ENCODE results near the gene A3GALT2.

Gene A3GALT2

DNA sequence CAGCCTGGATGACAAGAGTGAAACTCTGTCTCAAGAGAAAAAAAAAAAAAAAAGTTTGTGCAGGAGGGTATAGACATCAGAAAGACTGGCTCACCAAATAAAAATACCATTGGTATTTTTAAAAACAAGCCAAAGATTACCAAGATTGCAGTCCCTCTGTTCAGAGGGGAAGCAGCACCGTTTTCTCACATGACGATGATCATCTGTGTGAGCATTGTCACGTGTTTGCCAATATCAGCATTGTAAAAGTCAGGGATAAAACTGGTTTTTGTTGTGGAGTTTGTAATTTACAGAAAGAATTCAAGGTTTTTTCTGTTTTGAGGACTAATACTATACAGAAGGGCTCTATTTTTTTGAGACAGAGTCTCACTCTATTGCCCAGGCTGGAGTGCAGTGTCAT is 38.1 kb downstream of the A3GALT2 start:
- TF ChIP-seq ELF4 (IDR thresholded peaks at IDR 0.05) (no peak), FOXK2 (IDR thresholded peaks at IDR 0.05) (no peak), FOXA1 (IDR thresholded peaks at IDR 0.05) (no peak), CTBP1 (IDR thresholded peaks at IDR 0.05; ENCODE audit: borderline replicate concordance) (no peak), ZNF384 (IDR thresholded peaks at IDR 0.05) (no peak)
- no peak for DNase-seq (ENCODE audit: extremely low spot score)
- ChIA-PET POLR2A (no interaction called here), CTCF (no interaction called here)

GRCh38 chr1:33281554-33282303 is 39.2 kb downstream of the A3GALT2 start:
- DNase-seq (ENCODE audit: extremely low spot score): no peak
- POLR2A ChIA-PET: no interaction called here
- CTCF ChIA-PET: no interaction called here
- TF ChIP-seq TARDBP (IDR thresholded peaks at IDR 0.05): no peak
- TF ChIP-seq ELF4 (IDR thresholded peaks at IDR 0.05): no peak
- TF ChIP-seq BHLHE40 (IDR thresholded peaks at IDR 0.05; ENCODE audit: borderline replicate concordance): no peak
- no peak for TF ChIP-seq SUZ12 (IDR thresholded peaks at IDR 0.05)
- no peak for TF ChIP-seq L3MBTL2 (conservative IDR thresholded peaks at IDR 0.05)
- TF ChIP-seq PKNOX1 (IDR thresholded peaks at IDR 0.05): no peak
- TF ChIP-seq FOXM1 (IDR thresholded peaks at IDR 0.05; ENCODE audit: borderline replicate concordance): no peak
- no peak for TF ChIP-seq NFRKB (IDR thresholded peaks at IDR 0.05)
- TF ChIP-seq ARNT (IDR thresholded peaks at IDR 0.05): no peak
- TF ChIP-seq CTBP1 (IDR thresholded peaks at IDR 0.05; ENCODE audit: borderline replicate concordance): no peak
- TF ChIP-seq FOXK2 (IDR thresholded peaks at IDR 0.05): no peak
- TF ChIP-seq FOXA1 (IDR thresholded peaks at IDR 0.05): no peak

GRCh38 chr1:33280091-33280661 is 40.7 kb downstream of the A3GALT2 start:
- POLR2A ChIA-PET: no interaction called here

GRCh38 chr1:33277488-33278084 is 43.3 kb downstream of the A3GALT2 start:
- CTCF ChIA-PET: interaction anchor here (1.5 kb wide), 1 partner anchor 18 kb away, joined by 5 read pairs; no protein-coding TSS in a partner anchor
- POLR2A ChIA-PET: no interaction called here
- no peak for TF ChIP-seq HDGF (IDR thresholded peaks at IDR 0.05; ENCODE audit: borderline replicate concordance)
- TF ChIP-seq FOXK2 (IDR thresholded peaks at IDR 0.05): no peak
- TF ChIP-seq FOXM1 (IDR thresholded peaks at IDR 0.05; ENCODE audit: borderline replicate concordance): no peak
- no peak for TF ChIP-seq NFRKB (IDR thresholded peaks at IDR 0.05)
- DNase-seq (ENCODE audit: extremely low spot score): no peak

More at GRCh38 chr1:33280091-33280661, 40.7 kb downstream of the A3GALT2 start:
- TF ChIP-seq FOXA1 (IDR thresholded peaks at IDR 0.05) (no peak), PKNOX1 (IDR thresholded peaks at IDR 0.05) (no peak), FOXM1 (IDR thresholded peaks at IDR 0.05; ENCODE audit: borderline replicate concordance) (no peak), SP1 (IDR thresholded peaks at IDR 0.05) (no peak), ZNF384 (IDR thresholded peaks at IDR 0.05) (no peak), TARDBP (IDR thresholded peaks at IDR 0.05) (no peak), FOXK2 (IDR thresholded peaks at IDR 0.05) (no peak), ARNT (IDR thresholded peaks at IDR 0.05) (no peak), BHLHE40 (IDR thresholded peaks at IDR 0.05; ENCODE audit: borderline replicate concordance) (no peak), HDGF (IDR thresholded peaks at IDR 0.05; ENCODE audit: borderline replicate concordance) (no peak), ELF4 (IDR thresholded peaks at IDR 0.05) (no peak), CTBP1 (IDR thresholded peaks at IDR 0.05; ENCODE audit: borderline replicate concordance) (no peak), LEF1 (IDR thresholded peaks at IDR 0.05; ENCODE audit: borderline replicate concordance) (no peak)
- CTCF ChIA-PET: no interaction called here
- DNase-seq (ENCODE audit: extremely low spot score): no peak

GRCh38 chr1:33276573-33277298 is 44.2 kb downstream of the A3GALT2 start:
- CTCF ChIA-PET: no interaction called here
- POLR2A ChIA-PET: no interaction called here
- no peak for DNase-seq (ENCODE audit: extremely low spot score)
- TF ChIP-seq ELF4 (IDR thresholded peaks at IDR 0.05): no peak
- TF ChIP-seq TARDBP (IDR thresholded peaks at IDR 0.05): no peak
- TF ChIP-seq ZNF384 (IDR thresholded peaks at IDR 0.05): no peak
- TF ChIP-seq L3MBTL2 (conservative IDR thresholded peaks at IDR 0.05): no peak
- TF ChIP-seq HDGF (IDR thresholded peaks at IDR 0.05; ENCODE audit: borderline replicate concordance): no peak
- no peak for TF ChIP-seq NFRKB (IDR thresholded peaks at IDR 0.05)
- no peak for TF ChIP-seq LEF1 (IDR thresholded peaks at IDR 0.05; ENCODE audit: borderline replicate concordance)
- no peak for TF ChIP-seq BHLHE40 (IDR thresholded peaks at IDR 0.05; ENCODE audit: borderline replicate concordance)
- no peak for TF ChIP-seq FOXA1 (IDR thresholded peaks at IDR 0.05)
- no peak for TF ChIP-seq SP1 (IDR thresholded peaks at IDR 0.05)
- no peak for TF ChIP-seq PKNOX1 (IDR thresholded peaks at IDR 0.05)
- no peak for TF ChIP-seq SUZ12 (IDR thresholded peaks at IDR 0.05)
- TF ChIP-seq CTBP1 (IDR thresholded peaks at IDR 0.05; ENCODE audit: borderline replicate concordance): no peak

Measured in HEK293T (cell line).